HL-60 (cell line): ENCODE measurements around the gene UNC13B.
"Not testable (repeated sequence)": the region's sequence is repeated elsewhere in the genome, so short reads cannot be mapped to it uniquely, and the experiment has no call there.

Source experiments
- DNase-seq, 2 experiments: peaks; one replicate each; pipeline ENCODE4 v3.0.0-alpha.2; 2010 to 2020; ENCODE audit warnings: low read depth in 1 of 2, low spot score in 1 of 2
- H3K27ac ChIP-seq: fragments of 250-450 bp; sonication (Bioruptor Pico); replicated peaks from 2 replicates; pipeline ENCODE4 v1.5.1; 2020; ENCODE audit warnings: mild to moderate bottlenecking, moderate library complexity
- H3K27me3 ChIP-seq: fragments of 250-450 bp; sonication (Bioruptor Pico); 2 replicates; pipeline ENCODE4 v1.5.1; 2021; ENCODE audit warnings: mild to moderate bottlenecking, moderate library complexity; ENCODE audit not compliant: insufficient read depth, poor library complexity, severe bottlenecking
- H3K4me3 ChIP-seq: replicated peaks from 2 replicates; pipeline ENCODE4 v1.5.1; 2011; ENCODE audit warnings: mild to moderate bottlenecking, control low read depth, low read length; ENCODE audit not compliant: insufficient read depth
- CTCF ChIP-seq: IDR thresholded peaks from one replicate; pipeline ENCODE4 v1.5.1; 2011; ENCODE audit warnings: low read length, control low read depth, inconsistent platforms; ENCODE audit not compliant: insufficient read depth
- GABPA ChIP-seq: IDR thresholded peaks from 2 replicates; pipeline ENCODE4 v1.6.1; 2012; ENCODE audit warnings: low read depth
- POLR2AphosphoS5 ChIP-seq: IDR thresholded peaks from 2 replicates; pipeline ENCODE4 v1.6.1; 2012; ENCODE audit warnings: low read depth
- SPI1 ChIP-seq: IDR thresholded peaks from 2 replicates; pipeline ENCODE4 v1.6.1; 2012; ENCODE audit warnings: low read depth, mild to moderate bottlenecking, borderline replicate concordance
- TF ChIP-seq, protein P1 (sequence below): IDR thresholded peaks from 2 replicates; pipeline ENCODE4 v1.6.1; 2012; ENCODE audit warnings: low read depth; ENCODE audit not compliant: insufficient replicate concordance

The UNC13B gene

GRCh38 chr9:35140093-35140492 lies 21.7 kb upstream of the UNC13B start:
- no peak overlapping the region for H3K27ac ChIP-seq
- no peaks in the 10 kb centered on the region for H3K27me3 ChIP-seq
- TF ChIP-seq GABPA, result no peak
- TF ChIP-seq CTCF, result no peak
- no peak for TF ChIP-seq POLR2AphosphoS5
- TF ChIP-seq, protein P1, sequence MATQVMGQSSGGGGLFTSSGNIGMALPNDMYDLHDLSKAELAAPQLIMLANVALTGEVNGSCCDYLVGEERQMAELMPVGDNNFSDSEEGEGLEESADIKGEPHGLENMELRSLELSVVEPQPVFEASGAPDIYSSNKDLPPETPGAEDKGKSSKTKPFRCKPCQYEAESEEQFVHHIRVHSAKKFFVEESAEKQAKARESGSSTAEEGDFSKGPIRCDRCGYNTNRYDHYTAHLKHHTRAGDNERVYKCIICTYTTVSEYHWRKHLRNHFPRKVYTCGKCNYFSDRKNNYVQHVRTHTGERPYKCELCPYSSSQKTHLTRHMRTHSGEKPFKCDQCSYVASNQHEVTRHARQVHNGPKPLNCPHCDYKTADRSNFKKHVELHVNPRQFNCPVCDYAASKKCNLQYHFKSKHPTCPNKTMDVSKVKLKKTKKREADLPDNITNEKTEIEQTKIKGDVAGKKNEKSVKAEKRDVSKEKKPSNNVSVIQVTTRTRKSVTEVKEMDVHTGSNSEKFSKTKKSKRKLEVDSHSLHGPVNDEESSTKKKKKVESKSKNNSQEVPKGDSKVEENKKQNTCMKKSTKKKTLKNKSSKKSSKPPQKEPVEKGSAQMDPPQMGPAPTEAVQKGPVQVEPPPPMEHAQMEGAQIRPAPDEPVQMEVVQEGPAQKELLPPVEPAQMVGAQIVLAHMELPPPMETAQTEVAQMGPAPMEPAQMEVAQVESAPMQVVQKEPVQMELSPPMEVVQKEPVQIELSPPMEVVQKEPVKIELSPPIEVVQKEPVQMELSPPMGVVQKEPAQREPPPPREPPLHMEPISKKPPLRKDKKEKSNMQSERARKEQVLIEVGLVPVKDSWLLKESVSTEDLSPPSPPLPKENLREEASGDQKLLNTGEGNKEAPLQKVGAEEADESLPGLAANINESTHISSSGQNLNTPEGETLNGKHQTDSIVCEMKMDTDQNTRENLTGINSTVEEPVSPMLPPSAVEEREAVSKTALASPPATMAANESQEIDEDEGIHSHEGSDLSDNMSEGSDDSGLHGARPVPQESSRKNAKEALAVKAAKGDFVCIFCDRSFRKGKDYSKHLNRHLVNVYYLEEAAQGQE, result no peak
- no peak for TF ChIP-seq SPI1
- DNase-seq, result no peak
- H3K4me3 ChIP-seq, result no peak overlapping the region

- no peak overlapping the region for H3K27ac ChIP-seq
- H3K27me3 ChIP-seq, result no peaks in the 10 kb centered on the region
- TF ChIP-seq GABPA (no peak), CTCF (no peak), POLR2AphosphoS5 (no peak), SPI1 (no peak)
- TF ChIP-seq, protein P1, result no peak
- no peak overlapping the region for H3K4me3 ChIP-seq
- DNase-seq, result no peak
These were observed 19.8 kb upstream of the UNC13B start for GRCh38 chr9:35142037-35142436.

DNA sequence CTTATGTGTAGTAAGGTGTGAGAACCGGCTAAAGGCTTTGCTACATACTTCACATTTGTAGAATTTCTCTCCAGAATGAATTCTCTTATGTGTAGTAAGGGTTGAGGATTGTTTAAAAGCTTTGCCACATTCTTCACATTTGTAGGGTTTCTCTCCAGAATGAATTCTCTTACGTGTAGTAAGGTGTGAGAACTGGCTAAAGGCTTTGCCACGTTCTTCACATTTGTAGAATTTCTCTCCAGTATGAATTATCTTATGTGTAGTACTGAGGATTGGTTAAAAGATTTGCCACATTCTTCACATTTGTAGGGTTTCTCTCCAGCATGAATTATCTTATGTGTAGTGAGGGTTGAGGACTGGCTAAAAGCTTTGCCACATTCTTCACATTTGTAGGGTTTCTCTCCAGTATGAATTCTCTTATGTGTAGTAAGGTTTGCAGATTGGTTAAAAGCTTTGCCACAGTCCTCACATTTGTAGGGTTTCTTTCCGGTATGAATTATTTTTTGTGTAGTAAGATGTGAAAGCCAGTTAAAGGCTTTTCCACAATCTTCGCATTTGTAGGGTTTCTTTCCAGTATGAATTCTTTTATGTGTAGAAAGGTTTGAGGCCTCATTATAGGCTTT lies 13.8 kb upstream of the UNC13B start:
- DNase-seq, H3K27me3 ChIP-seq, H3K27ac ChIP-seq, H3K4me3 ChIP-seq: not testable (repeated sequence)

DNA sequence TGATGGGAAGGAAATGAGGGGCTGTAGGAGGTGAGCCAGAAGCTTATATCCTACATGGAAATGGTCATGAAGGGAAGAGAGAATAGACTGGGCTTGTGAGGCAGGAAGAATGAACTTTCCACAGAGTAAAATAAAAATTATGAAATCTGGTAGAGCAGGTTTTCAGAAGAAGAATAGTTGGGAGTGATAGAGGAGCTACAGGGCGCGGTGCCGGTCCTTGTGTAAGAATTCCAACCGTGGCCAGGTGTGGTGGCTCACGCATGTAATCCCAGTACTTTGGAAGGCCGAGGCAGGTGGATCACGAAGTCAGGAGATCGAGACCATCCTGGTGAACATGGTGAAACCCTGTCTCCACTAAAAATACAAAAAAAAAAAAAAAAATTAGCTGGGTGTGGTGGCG lies 8.9 kb upstream of the UNC13B start:
- Histone ChIP-seq H3K27ac (no peak overlapping the region), H3K4me3 (no peak overlapping the region), H3K27me3 (no peaks in the 10 kb centered on the region)
- TF ChIP-seq CTCF, result no peak
- TF ChIP-seq, protein P1, result no peak
- no peak for TF ChIP-seq POLR2AphosphoS5
- no peak for TF ChIP-seq GABPA
- TF ChIP-seq SPI1, result no peak
- no peak for DNase-seq
